ENCODE data around the gene CASP10.

The CASP10 gene

DNA sequence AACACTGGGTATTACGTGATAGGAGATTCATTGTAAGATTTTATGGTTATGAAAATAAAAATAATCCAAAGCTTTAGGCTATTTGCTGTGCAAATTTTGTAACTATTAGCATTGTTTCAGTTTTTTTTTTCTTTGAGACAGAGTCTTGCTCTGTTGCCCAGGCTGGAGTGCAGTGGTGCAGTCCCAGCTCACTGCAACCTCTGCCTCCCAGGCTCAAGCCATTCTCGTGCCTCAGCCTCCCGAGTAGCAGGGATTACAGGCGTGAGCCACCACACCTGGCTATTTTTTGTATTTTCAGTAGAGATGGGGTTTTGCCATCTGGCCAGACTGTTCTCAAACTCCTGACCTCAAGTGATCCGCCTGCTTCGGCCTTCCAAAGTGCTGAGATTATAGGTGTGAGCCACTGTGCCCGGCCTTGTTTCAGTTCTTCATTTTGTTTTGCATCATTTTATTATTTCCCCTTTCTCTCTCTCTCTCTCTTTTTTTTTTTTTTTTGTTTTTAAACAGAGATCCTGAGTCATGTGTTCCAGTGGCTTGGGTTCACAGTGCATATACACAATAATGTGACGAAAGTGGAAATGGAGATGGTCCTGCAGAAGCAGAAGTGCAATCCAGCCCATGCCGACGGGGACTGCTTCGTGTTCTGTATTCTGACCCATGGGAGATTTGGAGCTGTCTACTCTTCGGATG, 25.8 kb downstream of the CASP10 start:
- H3K4me3 ChIP-seq (ENCODE audit: low read depth in 1 of 2, low read length in 2 of 2) = no peak overlapping the region
- H3K9me3 ChIP-seq (ENCODE audit: control insufficient read depth in 1 of 2, low read length in 2 of 2) = no peaks in the 10 kb centered on the region
- peaks cover 0 to 6% of the 10 kb centered on the region in 2 donors for H3K4me1 ChIP-seq (ENCODE audit: control insufficient read depth in 1 of 2, insufficient read depth in 2 of 2, low read length in 2 of 2)
- H3K9ac ChIP-seq (ENCODE audit: low read depth in 1 of 2, low read length in 2 of 2) = no peak overlapping the region
- no peak overlapping the region for H3K27ac ChIP-seq (ENCODE audit: low read depth, low read length)
- no peaks in the 10 kb centered on the region for H3K27me3 ChIP-seq (ENCODE audit: control insufficient read depth in 1 of 2, insufficient read depth in 2 of 2, low read length in 2 of 2)
- H3K36me3 ChIP-seq (ENCODE audit: control insufficient read depth in 1 of 2, insufficient read depth in 2 of 2, low read length in 2 of 2) = peaks cover 23 to 35% of the 10 kb centered on the region in 2 donors

DNA sequence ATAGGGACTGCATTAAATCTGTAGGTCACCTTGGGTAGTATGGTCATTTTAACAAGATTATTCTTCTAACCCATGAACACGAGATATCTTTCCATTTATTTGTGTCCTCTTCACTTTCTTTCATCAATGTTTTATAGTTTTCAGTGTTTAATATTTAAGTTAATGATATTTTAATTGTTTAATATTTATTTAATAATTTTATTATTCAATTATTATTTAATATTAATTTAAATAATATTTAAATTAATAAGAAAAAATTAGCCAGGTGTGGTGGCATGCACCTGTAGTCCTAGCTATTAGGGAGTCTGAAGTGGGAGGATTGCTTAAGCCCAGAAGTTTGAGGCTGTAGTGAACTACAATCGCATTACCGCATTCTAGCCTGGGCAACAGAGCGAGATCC, 33.0 kb downstream of the CASP10 start:
- peaks cover 9 to 33% of the 10 kb centered on the region in 2 donors for H3K36me3 ChIP-seq (ENCODE audit: control insufficient read depth in 1 of 2, insufficient read depth in 2 of 2, low read length in 2 of 2)
- no peaks in the 10 kb centered on the region for H3K9me3 ChIP-seq (ENCODE audit: control insufficient read depth in 1 of 2, low read length in 2 of 2)
- H3K4me1 ChIP-seq (ENCODE audit: control insufficient read depth in 1 of 2, insufficient read depth in 2 of 2, low read length in 2 of 2) = peaks cover 24 to 26% of the 10 kb centered on the region in 2 donors
- no peaks in the 10 kb centered on the region for H3K27me3 ChIP-seq (ENCODE audit: control insufficient read depth in 1 of 2, insufficient read depth in 2 of 2, low read length in 2 of 2)
- no peak overlapping the region for H3K9ac ChIP-seq (ENCODE audit: low read depth in 1 of 2, low read length in 2 of 2)
- H3K4me3 ChIP-seq (ENCODE audit: low read depth in 1 of 2, low read length in 2 of 2) = no peak overlapping the region
- H3K27ac ChIP-seq (ENCODE audit: low read depth, low read length) = no peak overlapping the region

DNA sequence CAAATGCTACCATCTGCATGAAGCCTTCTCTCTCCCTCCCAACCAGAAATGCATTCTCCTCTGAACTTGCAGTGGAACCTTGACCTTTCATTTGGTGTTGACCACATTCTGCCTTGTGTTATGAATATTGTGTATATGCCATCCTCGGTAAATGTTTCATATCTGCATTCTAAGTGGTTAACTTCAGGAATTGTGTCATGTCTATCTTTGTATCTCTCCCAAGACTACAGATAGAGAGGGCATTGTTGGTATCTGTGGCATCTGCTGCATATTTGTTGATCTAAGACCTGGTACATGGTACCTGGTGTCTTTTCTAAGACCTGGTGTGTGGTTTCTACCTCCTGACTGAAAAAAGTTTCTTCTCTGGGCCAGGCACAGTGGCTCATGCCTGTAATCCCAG, 34.0 kb downstream of the CASP10 start:
- H3K4me3 ChIP-seq (ENCODE audit: low read depth in 1 of 2, low read length in 2 of 2) = no peak overlapping the region
- no peak overlapping the region for H3K9ac ChIP-seq (ENCODE audit: low read depth in 1 of 2, low read length in 2 of 2)
- no peaks in the 10 kb centered on the region for H3K27me3 ChIP-seq (ENCODE audit: control insufficient read depth in 1 of 2, insufficient read depth in 2 of 2, low read length in 2 of 2)

DNA sequence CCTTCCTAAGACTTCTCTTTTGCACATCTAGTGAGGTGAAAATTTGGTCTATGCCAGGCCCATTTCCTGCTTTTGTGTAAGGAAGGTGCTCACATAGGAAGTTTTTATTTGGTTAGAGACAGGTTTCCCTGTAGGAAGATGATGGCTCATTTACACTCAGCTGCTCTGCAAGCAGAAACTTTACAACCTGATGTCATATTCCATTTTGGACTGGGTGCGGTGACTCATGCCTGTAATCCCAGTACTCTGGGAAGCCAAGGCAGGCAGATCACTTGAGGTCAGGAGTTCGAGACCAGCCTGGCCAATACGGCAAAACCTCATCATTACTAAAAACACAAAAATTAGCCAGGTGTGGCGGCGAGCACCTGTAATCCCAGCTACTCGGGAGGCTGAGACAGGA, 35.8 kb downstream of the CASP10 start:
- Histone ChIP-seq H3K36me3 (ENCODE audit: control insufficient read depth in 1 of 2, insufficient read depth in 2 of 2, low read length in 2 of 2) (peaks cover 9 to 28% of the 10 kb centered on the region in 2 donors), H3K27ac (ENCODE audit: low read depth, low read length) (no peak overlapping the region), H3K4me1 (ENCODE audit: control insufficient read depth in 1 of 2, insufficient read depth in 2 of 2, low read length in 2 of 2) (peaks cover 26 to 28% of the 10 kb centered on the region in 2 donors)

More for the DNA sequence above, 34.0 kb downstream of the CASP10 start:
- H3K27ac ChIP-seq (ENCODE audit: low read depth, low read length) = no peak overlapping the region
- H3K9me3 ChIP-seq (ENCODE audit: control insufficient read depth in 1 of 2, low read length in 2 of 2) = no peaks in the 10 kb centered on the region
- H3K36me3 ChIP-seq (ENCODE audit: control insufficient read depth in 1 of 2, insufficient read depth in 2 of 2, low read length in 2 of 2) = peaks cover 5 to 30% of the 10 kb centered on the region in 2 donors
- peaks cover 26 to 28% of the 10 kb centered on the region in 2 donors for H3K4me1 ChIP-seq (ENCODE audit: control insufficient read depth in 1 of 2, insufficient read depth in 2 of 2, low read length in 2 of 2)

DNA sequence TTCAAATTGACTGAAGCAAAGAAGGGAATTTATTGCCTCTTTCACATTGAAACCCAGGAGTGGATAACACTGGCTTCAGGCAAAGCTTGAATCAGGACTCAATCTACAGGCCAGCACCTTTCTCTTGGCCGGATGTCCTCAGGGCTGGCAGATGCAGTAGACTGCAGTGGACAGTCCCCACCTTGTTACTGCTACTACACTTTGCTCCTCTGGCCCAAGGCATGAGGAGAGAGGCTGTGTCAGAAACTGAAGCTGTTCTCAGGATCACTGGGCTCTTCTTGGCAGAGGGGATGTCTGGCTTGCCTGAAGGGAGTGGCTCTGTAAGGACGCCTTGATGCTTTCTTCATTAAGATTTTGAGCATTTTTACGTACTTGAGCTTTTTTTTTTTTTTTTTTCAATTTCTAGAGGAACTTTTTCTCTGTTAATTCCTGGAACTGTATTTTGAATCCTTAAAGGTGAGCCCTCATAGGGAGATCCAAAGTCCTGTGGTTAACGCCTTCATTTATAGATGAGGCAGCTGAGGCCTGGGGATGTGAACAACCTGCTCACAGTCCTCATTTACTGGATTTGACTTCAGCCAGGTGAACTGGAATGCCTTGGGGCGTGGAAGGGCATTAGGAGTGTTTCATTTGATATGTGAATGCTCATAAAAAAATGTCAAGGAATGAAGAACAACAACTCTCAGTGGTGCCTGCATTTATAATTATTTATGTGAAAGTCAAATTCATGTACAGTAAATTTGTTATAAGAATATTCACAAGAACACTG, 36.6 kb downstream of the CASP10 start:
- H3K4me3 ChIP-seq (ENCODE audit: low read depth in 1 of 2, low read length in 2 of 2) = peak overlapping the region in 1 of 2 donors; percentile 9
- peak overlapping the region; percentile 2 for H3K27ac ChIP-seq (ENCODE audit: low read depth, low read length)
- H3K4me1 ChIP-seq (ENCODE audit: control insufficient read depth in 1 of 2, insufficient read depth in 2 of 2, low read length in 2 of 2) = peaks cover 26 to 28% of the 10 kb centered on the region in 2 donors
- no peaks in the 10 kb centered on the region for H3K27me3 ChIP-seq (ENCODE audit: control insufficient read depth in 1 of 2, insufficient read depth in 2 of 2, low read length in 2 of 2)
- peaks cover 9 to 26% of the 10 kb centered on the region in 2 donors for H3K36me3 ChIP-seq (ENCODE audit: control insufficient read depth in 1 of 2, insufficient read depth in 2 of 2, low read length in 2 of 2)
- H3K9ac ChIP-seq (ENCODE audit: low read depth in 1 of 2, low read length in 2 of 2) = peak overlapping the region; percentile 4 to 44
- H3K9me3 ChIP-seq (ENCODE audit: control insufficient read depth in 1 of 2, low read length in 2 of 2) = no peaks in the 10 kb centered on the region

More for the DNA sequence above, 35.8 kb downstream of the CASP10 start:
- Histone ChIP-seq H3K9ac (ENCODE audit: low read depth in 1 of 2, low read length in 2 of 2) (no peak overlapping the region), H3K4me3 (ENCODE audit: low read depth in 1 of 2, low read length in 2 of 2) (no peak overlapping the region), H3K27me3 (ENCODE audit: control insufficient read depth in 1 of 2, insufficient read depth in 2 of 2, low read length in 2 of 2) (no peaks in the 10 kb centered on the region), H3K9me3 (ENCODE audit: control insufficient read depth in 1 of 2, low read length in 2 of 2) (no peaks in the 10 kb centered on the region)

DNA sequence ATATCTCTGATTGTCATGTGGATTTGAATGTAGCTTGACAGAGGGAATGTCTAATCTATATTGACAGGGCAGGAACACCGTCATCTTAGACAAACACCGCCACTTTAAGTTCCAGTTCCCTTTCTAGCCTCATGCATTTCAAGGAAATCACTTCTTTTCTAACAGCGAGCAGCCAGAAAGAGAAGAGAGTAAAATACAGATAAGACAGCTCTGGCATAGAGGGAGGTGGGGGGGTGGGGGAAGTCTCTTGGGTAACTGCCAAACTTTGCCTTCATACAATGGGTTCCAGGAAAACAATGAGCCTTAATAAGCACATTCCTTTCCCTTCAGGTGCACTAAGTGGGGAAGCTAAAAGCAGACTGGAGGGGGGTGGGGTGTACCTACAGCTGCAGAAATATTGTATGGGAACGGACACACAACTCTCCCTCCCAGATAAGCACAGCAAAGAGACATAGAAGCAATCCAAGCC, 37.2 kb downstream of the CASP10 start:
- Histone ChIP-seq H3K4me1 (ENCODE audit: control insufficient read depth in 1 of 2, insufficient read depth in 2 of 2, low read length in 2 of 2) (peaks cover 26 to 28% of the 10 kb centered on the region in 2 donors), H3K9ac (ENCODE audit: low read depth in 1 of 2, low read length in 2 of 2) (no peak overlapping the region), H3K9me3 (ENCODE audit: control insufficient read depth in 1 of 2, low read length in 2 of 2) (no peaks in the 10 kb centered on the region), H3K36me3 (ENCODE audit: control insufficient read depth in 1 of 2, insufficient read depth in 2 of 2, low read length in 2 of 2) (peaks cover 9 to 26% of the 10 kb centered on the region in 2 donors), H3K27ac (ENCODE audit: low read depth, low read length) (no peak overlapping the region), H3K27me3 (ENCODE audit: control insufficient read depth in 1 of 2, insufficient read depth in 2 of 2, low read length in 2 of 2) (no peaks in the 10 kb centered on the region), H3K4me3 (ENCODE audit: low read depth in 1 of 2, low read length in 2 of 2) (peak overlapping the region in 1 of 2 donors; percentile 9)

DNA sequence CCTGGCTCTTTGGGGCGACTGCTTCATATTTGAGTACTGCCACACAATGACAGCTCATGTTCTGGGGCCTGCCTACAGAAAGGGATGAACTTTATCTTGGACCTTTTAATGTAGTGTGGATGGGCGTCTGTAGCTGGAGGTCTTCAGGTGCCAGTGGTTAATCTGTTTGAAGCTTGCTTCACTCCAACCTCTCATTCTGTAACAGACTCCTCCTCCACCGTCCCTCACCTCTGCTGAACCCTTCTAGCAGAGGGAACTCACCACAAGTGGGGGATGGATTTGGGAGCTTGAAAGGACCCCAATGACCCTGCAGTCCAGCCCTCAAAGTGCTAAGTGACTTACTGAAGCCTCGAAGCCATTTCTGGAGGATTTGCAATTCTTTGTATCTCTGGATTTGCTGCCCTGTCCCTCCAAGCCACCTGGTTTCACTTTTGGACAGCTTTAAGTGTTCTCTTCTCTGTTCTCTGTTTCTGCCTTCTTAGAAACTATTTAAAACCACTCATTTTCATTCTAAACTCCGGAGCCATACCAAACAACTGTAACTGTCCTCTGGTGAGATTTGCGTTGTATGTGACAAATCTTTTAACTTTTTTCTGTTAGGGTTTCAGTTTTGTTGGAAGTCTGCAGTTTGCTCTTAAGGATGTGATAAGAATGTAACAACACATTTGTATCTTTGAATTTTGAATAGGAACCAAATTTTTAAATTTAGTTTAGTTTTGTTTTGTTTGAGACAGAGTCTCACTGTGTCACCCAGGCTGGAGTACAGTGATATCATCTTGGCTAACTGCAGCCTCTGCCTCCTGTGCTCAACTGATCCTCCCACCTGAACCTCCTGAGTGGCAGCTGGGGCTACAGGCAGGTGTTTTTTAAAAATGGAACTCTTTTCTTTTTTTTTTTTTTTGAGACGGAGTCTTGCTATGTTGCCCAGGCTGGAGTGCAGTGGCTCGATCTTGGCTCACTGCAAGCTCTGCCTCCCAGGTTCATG, 40.4 kb downstream of the CASP10 start:
- Histone ChIP-seq H3K9ac (ENCODE audit: low read depth in 1 of 2, low read length in 2 of 2) (peak overlapping the region in 1 of 2 donors; percentile 10), H3K4me1 (ENCODE audit: control insufficient read depth in 1 of 2, insufficient read depth in 2 of 2, low read length in 2 of 2) (peaks cover 31 to 35% of the 10 kb centered on the region in 2 donors), H3K27ac (ENCODE audit: low read depth, low read length) (peak overlapping the region; percentile 1), H3K36me3 (ENCODE audit: control insufficient read depth in 1 of 2, insufficient read depth in 2 of 2, low read length in 2 of 2) (peaks cover 4% of the 10 kb centered on the region in 2 donors), H3K9me3 (ENCODE audit: control insufficient read depth in 1 of 2, low read length in 2 of 2) (no peaks in the 10 kb centered on the region), H3K27me3 (ENCODE audit: control insufficient read depth in 1 of 2, insufficient read depth in 2 of 2, low read length in 2 of 2) (no peaks in the 10 kb centered on the region), H3K4me3 (ENCODE audit: low read depth in 1 of 2, low read length in 2 of 2) (no peak overlapping the region)

DNA sequence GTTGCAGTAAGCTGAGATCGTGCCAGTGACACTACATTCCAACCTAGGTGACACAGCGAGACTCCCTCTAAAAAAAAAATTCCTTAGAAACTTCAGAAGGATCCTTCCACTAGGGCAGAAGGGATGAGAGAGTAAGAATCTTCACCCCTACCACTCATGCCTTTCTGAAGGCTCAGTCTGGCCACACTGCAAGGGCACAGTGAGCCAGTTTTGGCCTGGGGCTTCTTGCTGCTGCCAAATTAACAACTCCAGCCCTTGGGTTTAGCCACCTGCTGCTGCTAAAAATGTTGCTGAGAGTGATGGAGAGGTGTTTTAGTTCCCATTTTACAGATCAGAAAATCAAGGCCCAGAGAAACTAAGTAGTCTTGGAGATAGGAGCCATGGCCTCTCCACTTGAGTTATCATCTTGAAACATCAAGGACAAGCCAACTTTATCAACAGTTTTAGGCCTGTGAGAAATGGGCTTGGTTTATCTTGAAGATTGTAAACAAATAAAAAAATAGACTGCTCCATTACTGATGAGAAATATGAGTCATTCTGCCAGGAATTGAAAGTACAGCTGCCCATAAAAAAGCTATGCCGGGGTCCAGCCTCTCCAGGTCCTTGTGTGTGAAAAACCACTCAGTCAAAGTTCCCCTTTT, 45.5 kb downstream of the CASP10 start:
- H3K4me1 ChIP-seq (ENCODE audit: control insufficient read depth in 1 of 2, insufficient read depth in 2 of 2, low read length in 2 of 2) = peaks cover 23 to 27% of the 10 kb centered on the region in 2 donors
- H3K27ac ChIP-seq (ENCODE audit: low read depth, low read length) = no peak overlapping the region
- no peaks in the 10 kb centered on the region for H3K27me3 ChIP-seq (ENCODE audit: control insufficient read depth in 1 of 2, insufficient read depth in 2 of 2, low read length in 2 of 2)
- no peaks in the 10 kb centered on the region for H3K36me3 ChIP-seq (ENCODE audit: control insufficient read depth in 1 of 2, insufficient read depth in 2 of 2, low read length in 2 of 2)
- H3K9ac ChIP-seq (ENCODE audit: low read depth in 1 of 2, low read length in 2 of 2) = no peak overlapping the region
- no peaks in the 10 kb centered on the region for H3K9me3 ChIP-seq (ENCODE audit: control insufficient read depth in 1 of 2, low read length in 2 of 2)
- peak overlapping the region in 1 of 2 donors; percentile 16 for H3K4me3 ChIP-seq (ENCODE audit: low read depth in 1 of 2, low read length in 2 of 2)

DNA sequence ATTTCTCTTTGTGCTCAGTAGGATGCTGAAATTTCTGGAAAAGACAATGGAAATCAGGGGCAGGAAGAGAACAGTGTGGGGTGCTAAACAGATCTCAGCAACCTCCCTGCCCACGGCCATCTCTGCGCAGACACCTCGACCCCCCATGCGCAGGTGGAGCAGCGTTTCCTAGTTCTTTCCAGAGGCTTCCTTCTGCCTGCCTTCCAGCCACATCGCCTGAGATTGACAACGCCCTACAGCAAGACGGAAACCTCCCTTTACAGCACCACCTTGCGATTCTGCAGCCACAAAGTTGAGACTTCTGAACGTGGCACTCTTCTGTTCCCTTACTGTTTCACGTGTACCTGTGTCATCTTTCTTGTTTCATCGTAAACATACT, 46.0 kb downstream of the CASP10 start:
- no peak overlapping the region for H3K9ac ChIP-seq (ENCODE audit: low read depth in 1 of 2, low read length in 2 of 2)
- peak overlapping the region in 1 of 2 donors; percentile 16 for H3K4me3 ChIP-seq (ENCODE audit: low read depth in 1 of 2, low read length in 2 of 2)
- H3K9me3 ChIP-seq (ENCODE audit: control insufficient read depth in 1 of 2, low read length in 2 of 2) = no peaks in the 10 kb centered on the region
- H3K4me1 ChIP-seq (ENCODE audit: control insufficient read depth in 1 of 2, insufficient read depth in 2 of 2, low read length in 2 of 2) = peaks cover 23 to 27% of the 10 kb centered on the region in 2 donors
- no peaks in the 10 kb centered on the region for H3K27me3 ChIP-seq (ENCODE audit: control insufficient read depth in 1 of 2, insufficient read depth in 2 of 2, low read length in 2 of 2)
- no peak overlapping the region for H3K27ac ChIP-seq (ENCODE audit: low read depth, low read length)
- H3K36me3 ChIP-seq (ENCODE audit: control insufficient read depth in 1 of 2, insufficient read depth in 2 of 2, low read length in 2 of 2) = no peaks in the 10 kb centered on the region

Measured in duodenal mucosa (tissue), 2 donors.